Neutrophil (primary cell): ENCODE measurements around the gene IL18.

Source experiments
- H3K27ac ChIP-seq: fragments of 200-600 bp; sonication (generic); 2 replicates; pipeline ENCODE4 v1.5.1; 2016; ENCODE audit warnings: mild to moderate bottlenecking, moderate library complexity
- H3K27me3 ChIP-seq: fragments of 200-600 bp; sonication (generic); 2 replicates; pipeline ENCODE4 v1.6.0; 2016; ENCODE audit warnings: mild to moderate bottlenecking
- H3K36me3 ChIP-seq: fragments of 200-600 bp; sonication (generic); 2 replicates; pipeline ENCODE4 v1.5.1; 2017
- H3K4me1 ChIP-seq, 2 experiments: fragments of 200-600 bp in 1 of 2; sonication (generic) in 1 of 2; 1 replicate in 1 of 2; 2 replicates in 1 of 2; pipeline versions ENCODE4 v1.5.1 to v1.6.1; 2013 to 2016; ENCODE audit warnings: low read depth in 1 of 2, low read length in 1 of 2, mild to moderate bottlenecking in 1 of 2, moderate library complexity in 1 of 2; ENCODE audit not compliant: control insufficient read depth in 1 of 2, insufficient read depth in 1 of 2
- H3K4me3 ChIP-seq, 2 experiments: fragments of 200-600 bp in 1 of 2; sonication (generic) in 1 of 2; 1 replicate in 1 of 2; 2 replicates in 1 of 2; pipeline ENCODE4 v1.5.1; 2013 to 2016; ENCODE audit warnings: low read depth in 1 of 2, low read length in 1 of 2, mild to moderate bottlenecking in 1 of 2, moderate library complexity in 1 of 2
- H3K9me3 ChIP-seq: fragments of 200-600 bp; sonication (generic); 2 replicates; pipeline ENCODE4 v1.5.1; 2016
- CTCF ChIP-seq: fragments of 200-600 bp; sonication (generic); IDR thresholded peaks from 2 replicates; pipeline ENCODE4 v1.5.1; 2016; ENCODE audit warnings: antibody characterized with exemption

IL18 gene

GRCh38 chr11:112150517-112150916 is 13.4 kb downstream of the IL18 start:
- peaks cover 70% of the 10 kb centered on the region for H3K36me3 ChIP-seq
- no peak for TF ChIP-seq CTCF

GRCh38 chr11:112143597-112143996 is 20.3 kb downstream of the IL18 start:
- H3K4me3 ChIP-seq: no peak overlapping the region
- no peaks in the 10 kb centered on the region for H3K9me3 ChIP-seq
- TF ChIP-seq CTCF: no peak
- H3K27ac ChIP-seq: no peak overlapping the region
- H3K36me3 ChIP-seq: peaks cover 46% of the 10 kb centered on the region
- H3K4me1 ChIP-seq: peaks cover 13 to 15% of the 10 kb centered on the region in 2 experiments
- no peaks in the 10 kb centered on the region for H3K27me3 ChIP-seq

More at GRCh38 chr11:112150517-112150916, 13.4 kb downstream of the IL18 start:
- Histone ChIP-seq H3K4me3 (no peak overlapping the region), H3K4me1 (no peaks in the 10 kb centered on the region), H3K27ac (no peak overlapping the region), H3K9me3 (no peaks in the 10 kb centered on the region), H3K27me3 (no peaks in the 10 kb centered on the region)

- Histone ChIP-seq H3K4me1 (peaks cover 2 to 10% of the 10 kb centered on the region in 2 experiments), H3K9me3 (no peaks in the 10 kb centered on the region), H3K27me3 (no peaks in the 10 kb centered on the region), H3K4me3 (no peak overlapping the region), H3K27ac (no peak overlapping the region), H3K36me3 (no peaks in the 10 kb centered on the region)
- TF ChIP-seq CTCF: no peak
These were observed 29.4 kb downstream of the IL18 start for GRCh38 chr11:112134473-112134872.

- Histone ChIP-seq H3K27me3 (no peaks in the 10 kb centered on the region), H3K27ac (no peak overlapping the region), H3K36me3 (no peaks in the 10 kb centered on the region), H3K4me3 (no peak overlapping the region), H3K4me1 (peaks cover 0 to 11% of the 10 kb centered on the region in 2 experiments), H3K9me3 (no peaks in the 10 kb centered on the region)
- TF ChIP-seq CTCF: no peak
These were observed 31.2 kb downstream of the IL18 start for GRCh38 chr11:112132737-112133136.

- TF ChIP-seq CTCF: no peak
- Histone ChIP-seq H3K4me1 (peaks cover 0 to 11% of the 10 kb centered on the region in 2 experiments), H3K27me3 (no peaks in the 10 kb centered on the region), H3K9me3 (no peaks in the 10 kb centered on the region), H3K27ac (peak overlapping the region; percentile 59), H3K4me3 (no peak overlapping the region), H3K36me3 (no peaks in the 10 kb centered on the region)
These were observed 34.2 kb downstream of the IL18 start for GRCh38 chr11:112129656-112130055.
